H1 (cell line): ENCODE results near the gene FEZF1. TPM values are rescaled to one million over a fixed set of nuclear protein-coding genes. Genes with fewer than 3 reads are reported as not detected.

ENCODE experiments used
- CBX5 ChIP-seq: fragments of 300-800, 300-1000 bp; sonication (generic); IDR thresholded peaks from 2 replicates; pipeline ENCODE4 v1.7.1; 2016; ENCODE audit warnings: antibody characterized with exemption, low read length, low read depth
- EZH2 ChIP-seq: fragments of 200-600 bp; sonication (generic); IDR thresholded peaks from 2 replicates; pipeline ENCODE4 v1.7.1; 2012; ENCODE audit warnings: low read depth, mild to moderate bottlenecking, moderate library complexity, low read length, inconsistent platforms; ENCODE audit not compliant: severe bottlenecking
- FOSL1 ChIP-seq: IDR thresholded peaks from 2 replicates; pipeline ENCODE4 v1.6.1; 2011; ENCODE audit warnings: mild to moderate bottlenecking, low read depth, low read length, moderate library complexity; ENCODE audit not compliant: insufficient read depth
- JUN ChIP-seq: IDR thresholded peaks from 2 replicates; pipeline ENCODE4 v1.6.1; 2011; ENCODE audit warnings: low read depth, mild to moderate bottlenecking, improper control_type of control experiment, low read length
- KDM5A ChIP-seq: fragments of 200-600 bp; IDR thresholded peaks from 2 replicates; pipeline ENCODE4 v1.7.1; 2012; ENCODE audit warnings: mild to moderate bottlenecking, low read length, inconsistent platforms, mixed read lengths
- MAFK ChIP-seq: IDR thresholded peaks from 2 replicates; pipeline ENCODE4 v1.6.1; 2012; ENCODE audit warnings: low read depth, mild to moderate bottlenecking, improper control_type of control experiment, low read length
- RFX5 ChIP-seq: IDR thresholded peaks from 2 replicates; pipeline ENCODE4 v1.6.1; 2011; ENCODE audit warnings: low read depth, low read length, improper control_type of control experiment, borderline replicate concordance
- SUZ12 ChIP-seq: fragments of 200-600 bp; sonication (generic); IDR thresholded peaks from 2 replicates; pipeline ENCODE4 v1.6.1; 2012; ENCODE audit warnings: mild to moderate bottlenecking, inconsistent platforms, low read length, moderate library complexity, mixed read lengths
- TAF1 ChIP-seq: IDR thresholded peaks from 2 replicates; pipeline ENCODE4 v1.6.1; 2011; ENCODE audit warnings: mild to moderate bottlenecking, low read depth, low read length
- TEAD4 ChIP-seq: IDR thresholded peaks from 2 replicates; pipeline ENCODE4 v1.6.1; 2012; ENCODE audit warnings: low read depth, low read length, inconsistent platforms, mixed read lengths
- YY1 ChIP-seq: IDR thresholded peaks from 2 replicates; pipeline ENCODE4 v1.6.1; 2011; ENCODE audit warnings: low read depth, mild to moderate bottlenecking, low read length
- polyA plus RNA-seq, 7 experiments: library from polyadenylated mRNA; depleted of rRNA in 3 of 7; stranded (reverse) in 5 of 7; unstranded in 2 of 7; fragments of >200 nt in 5 of 7; fragments of 200-250 nt in 2 of 7; gene quantifications; 1 replicate in 5 of 7; 2 replicates in 1 of 7; 4 replicates in 1 of 7; pipeline versions ENCODE4 v1.2.1 to v1.2.3, GENCODE V29; 2011 to 2013; ENCODE audit warnings: missing spikeins in 2 of 7, mixed read lengths in 2 of 7
- total RNA-seq: library from RNA; stranded (reverse); fragmentation: NEBNext Ultra II Directional; extraction: Animal tissue kit (Norgen Biotek cat#: 25700); gene quantifications from 2 replicates; pipeline ENCODE4 v1.2.1, GENCODE V29; 2021
- TF ChIP-seq, protein P1 (sequence below), 3 experiments: IDR thresholded peaks; 1 replicate in 2 of 3; 2 replicates in 1 of 3; pipeline versions ENCODE4 v1.5.1 to v1.6.1; 2011; ENCODE audit warnings: low read length in 3 of 3, mild to moderate bottlenecking in 3 of 3, inconsistent platforms in 2 of 3, low read depth in 1 of 3, moderate library complexity in 1 of 3; ENCODE audit not compliant: insufficient read depth in 1 of 3; ENCODE audit errors: control extremely low read depth in 1 of 3
- TF ChIP-seq, protein P2 (sequence below): IDR thresholded peaks from 2 replicates; pipeline ENCODE4 v1.6.1; 2012; ENCODE audit warnings: inconsistent platforms

FEZF1 gene
- total and polyA plus RNA-seq, 2 of the 8 experiments (the other 6 are each of a cell fraction or from before 2014, with no cell fraction given), result 10.6 to 15.7 TPM

DNA sequence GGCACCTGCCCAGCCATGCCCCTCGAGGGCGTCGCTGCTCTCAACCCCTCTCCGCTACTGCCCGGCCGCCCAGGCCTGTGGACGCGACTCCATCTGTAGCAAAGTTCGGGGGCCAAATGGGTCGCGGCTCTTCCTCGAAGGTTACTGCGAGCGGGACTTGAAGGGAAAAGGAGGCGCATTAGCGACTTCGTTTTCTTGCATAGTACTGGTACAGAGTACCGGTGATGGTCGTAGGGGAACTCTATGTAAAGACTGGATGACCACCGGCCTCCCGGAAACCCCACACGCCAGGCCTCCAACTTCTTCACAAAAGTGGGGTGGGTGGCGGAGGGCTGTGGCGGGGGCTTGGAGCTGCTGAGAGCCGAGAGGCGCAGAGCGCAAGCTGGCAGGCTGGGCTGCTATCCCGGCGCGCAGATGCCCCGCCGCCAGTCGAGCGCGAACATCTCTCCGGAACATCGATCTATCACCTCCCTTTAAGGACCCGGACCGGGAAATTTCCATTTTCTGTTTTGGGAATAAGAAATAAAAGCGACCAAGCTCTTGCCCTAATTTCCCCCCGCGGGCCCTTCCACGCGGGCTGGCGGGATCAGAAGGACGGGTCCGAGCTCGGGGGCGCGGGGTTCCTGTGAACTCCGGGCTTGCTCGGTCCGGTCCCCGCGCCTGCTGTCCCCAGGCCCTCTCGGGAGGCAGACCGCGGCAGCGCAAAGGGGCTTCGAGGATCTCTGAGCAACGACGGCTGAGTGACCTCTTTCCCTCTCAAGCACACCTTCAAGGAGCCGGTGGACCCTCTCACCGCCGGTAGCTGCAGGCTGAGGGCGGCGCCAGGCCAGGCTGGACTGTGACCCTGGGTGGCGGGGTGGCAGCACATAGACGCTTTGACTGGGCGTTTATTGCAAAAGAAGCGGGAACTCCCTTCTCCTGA, 12.2 kb upstream of the FEZF1 start (continued):
- TF ChIP-seq, protein P1, sequence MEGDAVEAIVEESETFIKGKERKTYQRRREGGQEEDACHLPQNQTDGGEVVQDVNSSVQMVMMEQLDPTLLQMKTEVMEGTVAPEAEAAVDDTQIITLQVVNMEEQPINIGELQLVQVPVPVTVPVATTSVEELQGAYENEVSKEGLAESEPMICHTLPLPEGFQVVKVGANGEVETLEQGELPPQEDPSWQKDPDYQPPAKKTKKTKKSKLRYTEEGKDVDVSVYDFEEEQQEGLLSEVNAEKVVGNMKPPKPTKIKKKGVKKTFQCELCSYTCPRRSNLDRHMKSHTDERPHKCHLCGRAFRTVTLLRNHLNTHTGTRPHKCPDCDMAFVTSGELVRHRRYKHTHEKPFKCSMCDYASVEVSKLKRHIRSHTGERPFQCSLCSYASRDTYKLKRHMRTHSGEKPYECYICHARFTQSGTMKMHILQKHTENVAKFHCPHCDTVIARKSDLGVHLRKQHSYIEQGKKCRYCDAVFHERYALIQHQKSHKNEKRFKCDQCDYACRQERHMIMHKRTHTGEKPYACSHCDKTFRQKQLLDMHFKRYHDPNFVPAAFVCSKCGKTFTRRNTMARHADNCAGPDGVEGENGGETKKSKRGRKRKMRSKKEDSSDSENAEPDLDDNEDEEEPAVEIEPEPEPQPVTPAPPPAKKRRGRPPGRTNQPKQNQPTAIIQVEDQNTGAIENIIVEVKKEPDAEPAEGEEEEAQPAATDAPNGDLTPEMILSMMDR (IDR thresholded peaks at IDR 0.05; ENCODE audit: control extremely low read depth in 1 of 3, insufficient read depth in 1 of 3, low read depth in 1 of 3, low read length in 3 of 3), result no peak
- TF ChIP-seq CBX5 (no peak), JUN (no peak), EZH2 (peak; percentile 88), TEAD4 (no peak), FOSL1 (no peak), YY1 (no peak), TAF1 (no peak), MAFK (no peak), RFX5 (no peak), KDM5A (no peak), SUZ12 (peak; percentile 88)
- TF ChIP-seq, protein P2, sequence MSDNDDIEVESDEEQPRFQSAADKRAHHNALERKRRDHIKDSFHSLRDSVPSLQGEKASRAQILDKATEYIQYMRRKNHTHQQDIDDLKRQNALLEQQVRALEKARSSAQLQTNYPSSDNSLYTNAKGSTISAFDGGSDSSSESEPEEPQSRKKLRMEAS, result peak; percentile 84
